Chondrocyte (in vitro differentiated cells): ENCODE data around the gene TFRC. TPM values are rescaled to one million over a fixed set of nuclear protein-coding genes. Genes with fewer than 3 reads are reported as not detected.
A peak's percentile ranks its signal among the peaks of the same experiment; 100 is the strongest.

Experiments
- DNase-seq: peaks from one replicate; pipeline ENCODE4 v3.0.0; 2021; ENCODE audit warnings: mixed read lengths, low spot score
- H3K27ac Mint-ChIP-seq: one replicate; pipeline ENCODE4 v1.8.0; 2021; ENCODE audit warnings: mild to moderate bottlenecking, moderate library complexity, mixed read lengths; ENCODE audit not compliant: unreplicated experiment
- H3K27me3 Mint-ChIP-seq: 2 replicates; pipeline ENCODE4 v1.8.0; 2021; ENCODE audit warnings: low read depth, mixed read lengths
- H3K36me3 Mint-ChIP-seq: 2 replicates; pipeline ENCODE4 v1.8.0; 2021; ENCODE audit warnings: low read depth, mixed read lengths
- H3K4me1 Mint-ChIP-seq: 2 replicates; pipeline ENCODE4 v1.8.0; 2021; ENCODE audit warnings: low read depth, mild to moderate bottlenecking, mixed read lengths
- H3K4me3 Mint-ChIP-seq: one replicate; pipeline ENCODE4 v1.8.0; 2021; ENCODE audit warnings: mild to moderate bottlenecking, moderate library complexity, mixed read lengths; ENCODE audit not compliant: unreplicated experiment
- H3K9me3 Mint-ChIP-seq: 2 replicates; pipeline ENCODE4 v1.8.0; 2021; ENCODE audit warnings: low read depth, mixed read lengths
- CTCF ChIP-seq: fragments of 200-600 bp; sonication (generic); IDR thresholded peaks from 2 replicates; pipeline ENCODE4 v1.5.0; 2021; ENCODE audit warnings: antibody characterized with exemption, mild to moderate bottlenecking, moderate library complexity
- total RNA-seq: library from RNA; stranded (reverse); gene quantifications from 3 replicates; pipeline ENCODE4 v1.2.1, GENCODE V29; 2021

Gene TFRC
- total RNA-seq, 1 donor from 2014 or later = 108 TPM

GRCh38 chr3:195999896-196000295 is 82.0 kb downstream of the TFRC start:
- Mint-ChIP-seq H3K9me3 (no peaks in the 10 kb centered on the region), H3K4me3 (no peak overlapping the region), H3K27ac (no peak overlapping the region), H3K4me1 (no peaks in the 10 kb centered on the region), H3K27me3 (peaks cover 32% of the 10 kb centered on the region), H3K36me3 (no peaks in the 10 kb centered on the region)
- peak; percentile 54 for DNase-seq
- TF ChIP-seq CTCF = no peak

Other genes with a start within 250 kb of the TFRC start
- gene TNK2, start 173.5 kb downstream of the TFRC start, total RNA-seq = 35.5 to 39.8 TPM (median 38.6 TPM) in 3 replicates
- gene ZDHHC19, start 129.3 kb upstream of the TFRC start, total RNA-seq = not detected in 3 replicates
- gene SLC51A, start 134.4 kb upstream of the TFRC start, total RNA-seq = not detected in 3 replicates
- gene PCYT1A, start 205.6 kb upstream of the TFRC start, total RNA-seq = 74.4 to 84.1 TPM (median 75.7 TPM) in 3 replicates
- gene DYNLT2B, start 236.2 kb upstream of the TFRC start, total RNA-seq = 10.6 to 19.5 TPM (median 12.1 TPM) in 3 replicates